GM21737 (cell line): Measurements from ENCODE around the gene CHST8.

Experiments
- ATAC-seq: cut with Tn5 transposase; IDR thresholded peaks from one replicate; pipeline ENCODE4 v1.9.1; 2021; ENCODE audit warnings: mild to moderate bottlenecking, moderate library complexity; ENCODE audit not compliant: unreplicated experiment

CHST8 gene

DNA sequence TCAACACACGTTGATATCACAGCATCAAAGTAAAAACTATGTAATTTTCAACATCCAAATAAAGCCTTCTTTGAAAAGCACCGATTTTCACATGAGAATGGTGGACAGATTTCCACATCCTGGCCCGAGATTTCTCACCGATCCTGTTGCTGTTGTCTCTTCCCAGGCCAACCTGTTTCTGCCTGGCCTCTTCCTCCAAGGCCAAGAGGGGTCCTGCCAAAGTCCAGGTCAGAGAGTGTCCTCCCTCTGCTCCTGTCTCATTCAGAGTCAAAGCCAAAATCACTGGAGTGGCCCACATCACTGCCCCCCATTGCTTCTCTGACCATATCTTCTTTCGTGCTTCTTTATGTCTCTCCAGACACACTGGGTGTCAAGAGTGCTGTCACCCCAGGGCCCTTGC lies 49.5 kb downstream of the CHST8 start:
- ATAC-seq, result no peak

DNA sequence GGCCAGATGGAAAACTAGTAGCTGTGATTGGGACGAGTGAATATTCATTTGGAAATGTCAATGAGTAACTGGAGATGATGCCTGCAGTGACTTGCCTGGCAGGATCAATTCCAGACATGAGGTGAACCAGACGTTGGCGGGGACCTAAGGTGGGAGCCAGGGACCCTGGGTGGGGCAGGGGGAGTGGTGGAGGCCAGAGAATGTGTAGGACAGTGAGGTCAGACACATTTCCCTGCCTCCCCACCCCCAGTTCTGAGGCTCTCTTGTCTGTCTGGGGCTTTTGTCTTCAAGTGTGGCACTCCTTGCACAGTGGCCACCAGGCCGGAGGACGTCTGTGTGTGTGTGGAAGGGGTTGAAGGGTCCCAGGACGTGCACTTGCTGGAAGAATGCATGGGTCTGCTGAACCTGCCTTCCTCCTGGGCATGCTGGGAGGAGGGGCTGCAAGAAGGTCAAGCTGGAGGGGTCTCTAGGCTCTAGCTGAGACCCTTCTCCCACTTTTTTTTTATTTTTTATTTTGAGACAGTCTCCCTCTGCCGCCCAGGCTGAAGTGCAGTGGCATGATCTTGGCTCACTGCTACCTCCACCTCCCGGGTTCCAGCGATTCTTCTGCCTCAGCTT lies 51.6 kb downstream of the CHST8 start:
- no peak for ATAC-seq

DNA sequence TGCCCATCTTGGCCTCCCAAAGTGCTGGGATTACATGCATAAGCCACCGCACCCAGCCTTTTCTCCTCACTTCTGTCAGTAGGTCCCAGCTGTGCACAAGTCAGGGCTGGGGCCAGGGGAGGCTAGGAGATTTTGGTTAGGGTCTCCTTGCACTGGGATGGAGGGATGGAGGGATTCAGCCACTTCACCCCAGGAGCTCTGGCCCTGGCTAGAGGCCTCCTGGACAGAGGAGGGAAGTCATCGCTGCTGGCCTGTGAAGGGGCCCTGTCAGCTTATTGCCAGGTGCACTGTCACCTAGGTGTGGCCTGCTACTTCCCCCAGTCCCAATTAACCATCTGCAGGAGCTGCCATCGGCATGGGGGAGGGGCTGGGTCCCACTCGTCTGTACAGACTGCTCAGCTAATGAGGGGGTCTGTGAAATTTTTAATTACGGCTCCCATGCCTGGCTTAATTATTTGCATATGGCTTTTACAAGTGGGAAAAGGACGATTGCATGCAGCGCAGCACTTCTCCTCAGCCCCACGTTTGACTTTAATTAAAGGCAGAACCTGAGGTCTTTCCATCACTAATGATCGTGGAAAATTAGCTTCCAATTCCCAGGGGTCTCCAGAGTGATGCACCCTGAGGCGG lies 52.4 kb downstream of the CHST8 start:
- ATAC-seq, result no peak

DNA sequence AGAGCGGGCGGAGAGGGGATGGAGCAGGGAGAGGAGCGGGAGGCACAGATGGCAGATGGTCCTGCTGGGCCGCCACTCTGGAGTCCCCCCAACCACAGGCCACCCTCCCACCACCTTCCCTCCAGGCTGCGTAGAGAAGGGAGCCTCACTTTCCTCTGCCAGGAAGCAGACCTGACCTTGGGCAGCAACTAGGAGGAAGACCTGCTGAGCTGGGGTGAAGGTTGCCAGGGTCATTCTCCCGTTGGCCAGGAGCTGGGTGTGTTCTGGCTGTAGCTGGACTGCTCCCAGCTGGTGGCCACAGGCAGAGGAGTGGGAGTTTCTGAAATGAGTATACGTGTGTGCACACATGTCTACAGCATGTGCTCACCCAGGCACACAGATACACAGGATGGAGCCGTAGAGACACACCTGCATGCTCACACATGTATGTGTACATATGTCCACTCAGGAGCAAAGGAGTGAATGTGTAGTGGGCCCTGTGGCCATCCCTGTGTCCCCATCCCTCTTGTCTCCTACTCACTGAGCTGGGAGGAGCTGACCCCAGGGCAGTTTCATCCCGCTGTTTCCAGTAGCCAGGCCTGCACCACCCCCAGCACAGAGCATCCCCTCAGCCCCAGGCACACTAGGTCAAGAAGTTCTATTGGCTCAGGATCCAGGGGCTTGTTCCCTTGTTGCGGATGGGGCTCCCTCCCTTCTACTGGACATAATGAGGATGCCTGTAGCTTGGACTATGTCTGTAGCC lies 53.0 kb downstream of the CHST8 start:
- ATAC-seq, result no peak

GRCh38 chr19:33675501-33676124 lies 53.9 kb downstream of the CHST8 start:
- no peak for ATAC-seq

DNA sequence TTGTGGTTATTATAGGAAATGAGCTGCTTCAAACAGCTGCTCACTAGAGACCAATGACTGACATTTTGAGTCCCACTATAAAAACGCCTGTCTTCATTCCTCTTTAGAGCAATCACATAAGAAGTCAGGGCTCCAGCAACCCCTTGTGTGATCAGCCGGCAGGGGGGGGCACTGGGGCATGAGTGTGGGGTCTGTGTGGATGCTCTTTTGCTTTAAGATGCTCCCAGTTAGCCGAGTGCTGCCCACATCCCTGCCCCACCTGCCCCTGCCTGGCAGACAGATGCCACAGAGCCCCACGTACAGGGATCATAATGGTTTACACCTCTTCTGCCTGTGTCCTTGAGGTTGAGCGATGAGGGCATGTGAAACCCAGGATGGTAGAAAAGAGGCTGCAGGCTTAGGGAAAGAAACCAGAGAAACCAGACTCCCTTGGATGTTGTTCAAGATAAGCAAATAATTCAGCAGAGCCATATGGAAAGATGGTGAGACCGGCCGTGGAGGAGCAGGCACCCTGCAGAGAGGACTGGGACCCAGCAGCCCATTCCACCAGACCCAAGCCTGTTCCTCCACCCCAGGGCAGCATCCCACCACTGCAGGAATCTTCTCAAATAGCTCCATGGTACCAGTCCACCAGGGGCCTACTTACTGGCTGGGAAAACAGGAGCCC lies 55.4 kb downstream of the CHST8 start:
- ATAC-seq, result no peak

GRCh38 chr19:33677745-33678426 lies 56.1 kb downstream of the CHST8 start:
- no peak for ATAC-seq

DNA sequence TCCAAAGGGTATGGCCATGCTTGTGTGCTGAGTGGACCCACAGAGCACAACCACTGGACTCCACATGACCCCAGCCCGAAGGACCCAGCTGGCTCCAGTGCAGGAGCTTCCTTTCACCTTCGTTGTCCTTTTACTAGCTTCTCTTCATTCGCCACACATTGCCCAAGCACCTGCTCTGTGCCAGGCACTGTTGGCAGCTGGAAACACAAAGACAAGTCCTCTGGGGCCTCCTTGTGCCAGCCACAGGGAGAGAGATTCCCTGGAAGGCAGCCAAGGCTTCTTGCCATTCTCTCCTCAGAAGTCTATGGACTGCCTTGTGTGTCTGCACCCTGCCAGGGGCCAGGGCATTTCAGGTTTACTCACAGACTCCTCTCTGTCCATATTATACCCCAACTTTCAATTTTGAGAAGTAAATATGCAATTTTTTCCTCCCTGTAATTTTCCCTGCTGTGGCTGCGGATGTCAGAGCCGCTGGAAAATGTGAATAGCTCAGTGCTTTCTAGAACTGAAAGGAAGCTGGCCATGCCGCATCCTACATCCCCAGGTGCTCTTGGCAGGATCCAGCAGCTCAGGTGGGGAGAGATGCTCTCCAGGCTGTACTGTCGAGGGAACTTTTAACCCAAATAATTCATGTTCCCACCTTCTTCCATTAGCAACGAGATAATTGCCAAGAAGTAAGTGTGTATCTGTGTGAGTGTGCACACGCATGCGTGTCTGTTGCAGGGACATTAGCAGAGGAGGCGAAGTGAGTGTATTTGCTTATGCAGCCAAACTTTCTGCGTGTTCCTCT lies 57.2 kb downstream of the CHST8 start:
- no peak for ATAC-seq

DNA sequence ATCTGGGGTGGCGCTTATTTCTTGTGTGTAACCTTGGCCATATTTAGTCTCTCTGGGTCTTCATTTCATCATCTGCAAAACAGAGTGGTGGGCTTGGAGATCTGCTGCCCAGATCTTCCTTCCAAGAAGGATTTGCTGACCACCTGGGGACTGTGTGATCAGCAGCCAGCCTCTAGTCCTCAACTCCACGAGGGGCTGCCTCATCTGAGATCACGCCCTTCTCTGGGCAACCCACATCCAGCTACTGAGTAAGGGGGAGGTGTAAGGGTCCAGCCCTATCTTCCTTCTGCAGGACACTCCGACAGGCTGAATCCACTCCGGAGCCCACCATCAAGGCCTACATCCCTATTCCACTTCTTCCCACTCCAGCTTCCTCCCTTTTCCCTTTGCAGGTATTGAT lies 57.9 kb downstream of the CHST8 start:
- no peak for ATAC-seq

GRCh38 chr19:33681081-33681680 lies 59.4 kb downstream of the CHST8 start:
- no peak for ATAC-seq

- no peak for ATAC-seq
Observed at GRCh38 chr19:33683881-33684537, 62.3 kb downstream of the CHST8 start.

DNA sequence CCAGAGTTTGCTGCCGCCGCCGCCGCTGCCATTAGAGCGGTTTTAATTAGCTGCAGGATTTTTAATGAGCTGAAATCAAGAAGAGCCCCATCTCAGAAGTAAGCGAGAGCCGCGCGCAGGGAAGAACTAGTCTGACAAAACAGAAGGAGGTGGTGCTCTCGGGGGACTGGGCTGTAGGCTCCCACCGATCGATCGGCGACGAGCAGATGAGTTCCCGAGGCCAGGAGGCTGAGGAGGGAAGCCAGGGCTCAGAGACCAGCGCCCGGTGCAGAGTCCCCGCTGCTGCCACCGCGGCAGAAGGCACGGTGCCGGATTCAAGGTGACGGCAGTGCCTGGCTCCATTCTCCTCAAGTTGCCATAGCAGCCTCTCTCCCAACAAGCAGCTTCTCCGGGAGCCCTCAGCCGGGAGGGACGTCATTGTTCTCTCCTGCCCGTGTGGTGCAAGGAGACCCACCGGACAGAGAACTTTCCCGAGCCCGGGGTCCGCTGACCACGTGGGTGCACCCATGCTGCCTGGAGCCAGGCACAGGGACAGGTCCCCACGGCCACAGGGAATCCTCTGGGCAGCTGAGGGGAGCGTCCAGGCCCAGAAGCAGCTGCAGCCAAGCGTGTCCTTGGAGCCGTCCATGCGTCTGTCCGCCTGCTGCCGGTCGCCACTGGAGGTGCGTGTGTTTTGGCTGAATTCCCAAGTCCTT lies 62.9 kb downstream of the CHST8 start:
- no peak for ATAC-seq

DNA sequence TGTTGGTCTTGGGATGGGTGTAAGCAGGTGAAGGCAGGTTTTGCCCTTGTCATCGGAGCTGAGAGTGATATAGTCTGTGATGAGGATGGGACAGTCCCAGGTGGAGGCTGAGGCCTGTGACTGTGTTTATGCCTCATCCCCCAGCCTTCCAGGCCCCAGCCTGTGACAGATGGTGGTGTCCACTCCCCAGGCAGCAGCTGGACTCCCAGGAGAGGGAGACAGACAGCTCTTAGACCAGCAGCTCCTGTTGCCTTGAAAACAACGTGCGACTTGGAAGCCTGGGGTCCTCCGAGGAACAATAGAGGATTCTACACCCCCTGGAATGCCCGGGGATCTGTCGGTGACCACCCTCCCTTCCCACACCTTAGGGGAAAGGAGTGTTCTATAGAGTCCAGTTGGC lies 63.8 kb downstream of the CHST8 start:
- ATAC-seq, result no peak

DNA sequence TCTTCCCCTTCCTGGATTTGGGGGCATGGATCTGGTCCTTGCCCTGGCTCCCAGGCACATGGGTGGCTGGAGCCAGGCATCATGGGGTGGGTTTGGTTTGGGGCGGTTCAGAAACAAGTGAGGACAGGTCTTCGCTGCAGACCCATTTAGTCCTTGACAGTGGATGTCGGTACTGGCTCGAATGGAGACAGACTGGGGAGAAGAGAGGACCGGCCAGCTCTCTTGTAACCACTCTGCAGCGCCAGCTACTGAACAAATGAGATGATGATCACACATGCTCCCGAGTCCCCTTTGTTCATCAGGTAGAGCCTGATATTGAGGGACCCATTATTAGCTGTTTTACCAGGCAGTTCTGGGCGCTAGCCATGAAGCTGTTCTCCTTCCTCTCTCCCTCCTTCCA lies 64.5 kb downstream of the CHST8 start:
- ATAC-seq, result no peak

DNA sequence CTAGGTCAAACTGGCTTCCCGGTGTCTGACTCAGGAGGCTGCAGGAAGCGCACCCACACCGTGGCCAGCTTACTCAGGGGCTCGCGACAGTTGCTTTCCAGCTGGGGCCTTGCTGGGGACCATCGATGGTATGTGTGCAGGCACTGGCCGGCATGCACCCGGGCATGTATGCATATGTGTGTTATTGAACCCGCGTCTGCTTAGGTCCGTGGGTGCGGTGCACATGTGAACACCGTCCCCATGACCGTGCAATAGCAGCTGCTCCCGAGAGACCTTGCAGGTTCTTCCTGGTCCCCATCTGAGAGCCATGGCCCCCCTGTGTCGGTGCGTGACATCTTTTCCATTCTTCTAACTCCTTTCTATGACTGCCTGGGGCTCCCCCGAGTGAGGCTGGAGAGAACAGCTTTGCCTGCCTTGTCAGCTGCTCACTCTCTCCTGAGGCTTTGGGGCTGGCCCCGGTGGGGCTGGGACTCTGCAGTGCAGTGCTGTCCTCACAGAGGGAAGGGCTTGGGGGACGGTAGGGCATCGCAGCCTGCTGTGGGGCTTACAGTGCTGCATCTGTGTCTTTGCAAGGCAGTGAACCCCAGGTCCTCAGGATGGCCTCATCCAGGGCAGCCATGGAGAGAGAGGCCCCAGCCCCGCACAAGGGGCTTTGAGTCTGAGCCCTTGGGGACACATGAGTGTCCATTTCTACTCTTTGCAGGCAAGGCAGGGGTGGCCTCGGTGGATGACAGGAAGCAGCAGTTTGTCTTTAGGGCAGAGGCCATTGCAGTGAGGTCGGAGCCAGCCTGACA lies 65.1 kb downstream of the CHST8 start:
- ATAC-seq, result no peak

DNA sequence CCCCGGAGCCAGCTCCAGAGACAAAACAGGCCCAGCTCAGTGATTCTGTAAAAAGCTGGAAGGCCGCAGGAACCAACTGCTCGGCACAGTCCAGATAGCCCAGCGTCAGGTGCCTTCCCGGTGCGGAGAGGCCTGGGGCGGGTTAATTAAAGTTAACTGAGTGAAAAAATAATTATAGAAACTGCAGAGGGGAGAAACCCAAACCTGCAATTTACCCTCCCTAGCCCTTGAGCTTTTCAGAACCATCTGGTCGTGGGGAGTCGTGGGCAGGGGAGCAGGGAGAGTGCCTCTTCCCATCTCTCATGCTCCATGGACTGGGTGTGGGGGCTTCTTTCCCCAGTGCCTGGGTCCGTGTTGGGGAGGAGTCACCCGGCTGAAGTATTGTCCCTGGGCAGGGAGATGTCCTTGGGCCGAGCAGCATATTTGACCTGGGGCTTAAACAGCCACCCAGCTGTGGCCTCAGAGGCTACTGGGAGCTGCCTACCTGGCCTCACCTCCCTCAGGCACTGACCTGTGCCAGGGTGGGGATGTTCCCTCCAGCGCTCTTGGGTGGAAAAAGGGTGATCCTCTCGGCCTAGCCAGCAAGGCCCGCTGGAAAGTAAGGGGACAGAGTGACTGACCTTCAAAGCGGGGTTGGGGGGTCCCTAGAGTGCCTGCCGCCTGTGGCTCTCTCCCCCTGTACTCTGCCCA lies 65.9 kb downstream of the CHST8 start:
- ATAC-seq, result no peak
